WTC11 (cell line): ENCODE measurements around the gene KCNK3. TPM values are rescaled to one million over a fixed set of nuclear protein-coding genes. Genes with fewer than 3 reads are reported as not detected.

Experiments
- ATAC-seq: fragments of 200-7000 bp; cut with Tn5 transposase; 2 replicates; pipeline ENCODE4 v1.10.0; 2021; ENCODE audit warnings: mild to moderate bottlenecking, moderate library complexity
- CTCF ChIA-PET: fragments of 300-600 bp; sonication (Branson Sonifier 250); formaldehyde crosslinking; loops from one replicate; lab custom pipeline; 2021; ENCODE audit warnings: antibody characterized with exemption; lab: Charles Lee
- POLR2A ChIA-PET: fragments of 350-600 bp; sonication (Branson Sonifier 250); formaldehyde crosslinking; loops from one replicate; lab custom pipeline; 2021; ENCODE audit warnings: antibody characterized with exemption; lab: Charles Lee
- DNase-seq: peaks from one replicate; pipeline ENCODE4 v3.0.0; 2021; ENCODE audit warnings: low spot score
- H3K27ac Mint-ChIP-seq: 2 replicates; pipeline ENCODE4 v1.8.0; 2021; ENCODE audit warnings: mixed read lengths
- H3K27me3 Mint-ChIP-seq: 2 replicates; pipeline ENCODE4 v1.8.0; 2021; ENCODE audit warnings: low read depth, mild to moderate bottlenecking, moderate library complexity, mixed read lengths
- H3K36me3 Mint-ChIP-seq: 2 replicates; pipeline ENCODE4 v1.8.0; 2021; ENCODE audit warnings: mixed read lengths
- H3K4me1 Mint-ChIP-seq: 2 replicates; pipeline ENCODE4 v1.8.0; 2022; ENCODE audit warnings: mixed read lengths
- H3K4me3 Mint-ChIP-seq: 2 replicates; pipeline ENCODE4 v1.8.0; 2021; ENCODE audit warnings: mild to moderate bottlenecking, moderate library complexity, mixed read lengths
- H3K9me3 Mint-ChIP-seq: 2 replicates; pipeline ENCODE4 v1.8.0; 2021; ENCODE audit warnings: mixed read lengths
- ESRRA ChIP-seq: sonication (generic); formaldehyde crosslinking; IDR thresholded peaks from 2 replicates; pipeline ENCODE4 v1.8.1; 2022; ENCODE audit warnings: mild to moderate bottlenecking, missing genetic modification reagents, borderline replicate concordance
- GTF2I ChIP-seq: fragments of 250-450 bp; sonication (Bioruptor Pico); conservative IDR thresholded peaks from 2 replicates; pipeline ENCODE4 v1.4.0; 2021; ENCODE audit warnings: mild to moderate bottlenecking
- HMGA2 ChIP-seq: fragments of 250-450 bp; sonication (Bioruptor Pico); IDR thresholded peaks from 2 replicates; pipeline ENCODE4 v1.4.0; 2021; ENCODE audit warnings: mild to moderate bottlenecking, moderate library complexity
- JUN ChIP-seq: sonication (generic); formaldehyde crosslinking; IDR thresholded peaks from 2 replicates; pipeline ENCODE4 v1.8.0; 2023; ENCODE audit warnings: mild to moderate bottlenecking, missing genetic modification reagents
- KAT7 ChIP-seq: sonication (generic); formaldehyde crosslinking; IDR thresholded peaks from 2 replicates; pipeline ENCODE4 v1.8.1; 2023; ENCODE audit warnings: missing genetic modification reagents, mild to moderate bottlenecking, borderline replicate concordance
- MYBL2 ChIP-seq: sonication (generic); formaldehyde crosslinking; IDR thresholded peaks from 2 replicates; pipeline ENCODE4 v1.8.1; 2023; ENCODE audit warnings: mild to moderate bottlenecking, moderate library complexity, missing genetic modification reagents
- NFYB ChIP-seq: sonication (generic); formaldehyde crosslinking; conservative IDR thresholded peaks from 2 replicates; pipeline ENCODE4 v1.8.0; 2022; ENCODE audit warnings: low read depth, missing genetic modification reagents
- NR2C2 ChIP-seq: sonication (generic); formaldehyde crosslinking; IDR thresholded peaks from 2 replicates; pipeline ENCODE4 v1.8.0; 2022; ENCODE audit warnings: mild to moderate bottlenecking, missing genetic modification reagents
- RORB ChIP-seq: fragments of 250-450 bp; sonication (Bioruptor Pico); IDR thresholded peaks from 2 replicates; pipeline ENCODE4 v1.9.0; 2021; ENCODE audit warnings: mild to moderate bottlenecking
- TEAD1 ChIP-seq: sonication (generic); formaldehyde crosslinking; IDR thresholded peaks from 2 replicates; pipeline ENCODE4 v1.8.0; 2022; ENCODE audit warnings: mild to moderate bottlenecking, missing genetic modification reagents
- ZNF121 ChIP-seq: sonication (generic); formaldehyde crosslinking; IDR thresholded peaks from 2 replicates; pipeline ENCODE4 v1.8.0; 2023; ENCODE audit warnings: missing genetic modification reagents
- total RNA-seq: library from RNA; stranded (reverse); gene quantifications from 3 replicates; pipeline ENCODE4 v1.2.3, GENCODE V29; 2021
- TF ChIP-seq, protein P1 (sequence below): sonication (generic); formaldehyde crosslinking; IDR thresholded peaks from 2 replicates; pipeline ENCODE4 v1.8.0; 2023; ENCODE audit warnings: mild to moderate bottlenecking, missing genetic modification reagents
- TF ChIP-seq, protein P2 (sequence below): sonication (generic); formaldehyde crosslinking; IDR thresholded peaks from 2 replicates; pipeline ENCODE4 v1.8.1; 2022; ENCODE audit warnings: low read depth, missing genetic modification reagents, borderline replicate concordance
- TF ChIP-seq, protein P3 (sequence below): fragments of 250-450 bp; sonication (Bioruptor Pico); IDR thresholded peaks from 2 replicates; pipeline ENCODE4 v1.9.0; 2021; ENCODE audit warnings: mild to moderate bottlenecking, borderline replicate concordance
- TF ChIP-seq, protein P4 (sequence below): sonication (generic); formaldehyde crosslinking; IDR thresholded peaks from 2 replicates; pipeline ENCODE4 v1.8.0; 2022; ENCODE audit warnings: mild to moderate bottlenecking, missing genetic modification reagents
- TF ChIP-seq, protein P5 (sequence below): sonication (generic); formaldehyde crosslinking; conservative IDR thresholded peaks from 2 replicates; pipeline ENCODE4 v1.8.1; 2022; ENCODE audit warnings: mild to moderate bottlenecking, missing genetic modification reagents
- TF ChIP-seq, protein P6 (sequence below): sonication (generic); formaldehyde crosslinking; IDR thresholded peaks from 2 replicates; pipeline ENCODE4 v1.8.0; 2022; ENCODE audit warnings: missing genetic modification reagents
- TF ChIP-seq, protein P7 (sequence below): sonication (generic); formaldehyde crosslinking; IDR thresholded peaks from 2 replicates; pipeline ENCODE4 v1.8.1; 2022; ENCODE audit warnings: mild to moderate bottlenecking, moderate library complexity, missing genetic modification reagents

KCNK3 gene
- total RNA-seq, 1 experiment from 2014 or later, result 0.22 TPM

DNA sequence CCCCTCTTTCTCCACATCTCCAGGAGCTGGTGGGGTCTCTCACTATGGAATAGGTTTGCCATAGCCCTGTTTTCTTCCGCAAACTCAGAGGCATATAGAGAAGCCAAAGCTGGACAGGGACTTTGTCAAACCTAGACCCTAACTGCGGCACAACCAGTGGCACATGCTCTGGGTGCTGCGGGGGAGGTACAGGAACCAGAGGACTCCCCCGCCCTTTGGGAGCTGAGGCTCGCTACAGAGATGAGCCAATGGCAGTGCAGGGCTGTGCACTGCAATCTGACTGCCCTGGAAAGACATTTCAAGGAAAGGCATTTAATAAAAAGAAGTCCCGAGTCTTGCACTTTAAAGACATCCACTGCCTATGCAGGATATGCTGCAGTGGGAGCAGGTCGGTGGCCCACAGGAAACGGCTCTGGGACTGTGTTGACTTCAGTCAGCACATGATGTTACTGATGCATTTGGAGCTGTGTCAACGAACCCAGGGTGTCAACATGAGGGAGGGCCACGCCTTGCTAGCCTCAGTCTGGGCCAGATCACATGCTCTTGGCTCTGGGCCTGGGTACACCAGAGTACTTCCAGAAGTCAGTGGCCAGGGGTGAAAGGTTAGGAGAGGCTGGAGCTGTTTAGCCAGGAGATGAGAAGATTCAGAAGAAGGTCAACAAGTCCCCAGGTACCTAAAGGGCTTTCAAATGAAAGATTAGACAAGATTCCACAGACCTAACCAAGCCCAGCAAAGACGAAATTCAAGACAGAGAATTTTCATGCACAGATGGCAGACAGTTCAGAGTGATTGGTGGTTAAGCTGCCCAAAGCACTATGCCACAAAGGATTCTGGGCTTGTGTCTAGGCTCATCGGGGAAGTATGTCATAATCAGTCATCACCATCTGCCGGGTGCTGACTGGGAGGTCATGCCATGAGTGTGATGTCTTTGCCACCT lies 79.8 kb downstream of the KCNK3 start:
- Mint-ChIP-seq H3K4me3 (no peak overlapping the region), H3K27ac (no peak overlapping the region; the same call in 1 of the 2 replicates), H3K36me3 (no peaks in the 10 kb centered on the region), H3K4me1 (no peaks in the 10 kb centered on the region), H3K9me3 (no peaks in the 10 kb centered on the region), H3K27me3 (no peaks in the 10 kb centered on the region)
- TF ChIP-seq, protein P1, sequence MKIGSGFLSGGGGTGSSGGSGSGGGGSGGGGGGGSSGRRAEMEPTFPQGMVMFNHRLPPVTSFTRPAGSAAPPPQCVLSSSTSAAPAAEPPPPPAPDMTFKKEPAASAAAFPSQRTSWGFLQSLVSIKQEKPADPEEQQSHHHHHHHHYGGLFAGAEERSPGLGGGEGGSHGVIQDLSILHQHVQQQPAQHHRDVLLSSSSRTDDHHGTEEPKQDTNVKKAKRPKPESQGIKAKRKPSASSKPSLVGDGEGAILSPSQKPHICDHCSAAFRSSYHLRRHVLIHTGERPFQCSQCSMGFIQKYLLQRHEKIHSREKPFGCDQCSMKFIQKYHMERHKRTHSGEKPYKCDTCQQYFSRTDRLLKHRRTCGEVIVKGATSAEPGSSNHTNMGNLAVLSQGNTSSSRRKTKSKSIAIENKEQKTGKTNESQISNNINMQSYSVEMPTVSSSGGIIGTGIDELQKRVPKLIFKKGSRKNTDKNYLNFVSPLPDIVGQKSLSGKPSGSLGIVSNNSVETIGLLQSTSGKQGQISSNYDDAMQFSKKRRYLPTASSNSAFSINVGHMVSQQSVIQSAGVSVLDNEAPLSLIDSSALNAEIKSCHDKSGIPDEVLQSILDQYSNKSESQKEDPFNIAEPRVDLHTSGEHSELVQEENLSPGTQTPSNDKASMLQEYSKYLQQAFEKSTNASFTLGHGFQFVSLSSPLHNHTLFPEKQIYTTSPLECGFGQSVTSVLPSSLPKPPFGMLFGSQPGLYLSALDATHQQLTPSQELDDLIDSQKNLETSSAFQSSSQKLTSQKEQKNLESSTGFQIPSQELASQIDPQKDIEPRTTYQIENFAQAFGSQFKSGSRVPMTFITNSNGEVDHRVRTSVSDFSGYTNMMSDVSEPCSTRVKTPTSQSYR (CRISPR knock-in tag), result no peak
- TF ChIP-seq NFYB (CRISPR knock-in tag), result no peak
- TF ChIP-seq TEAD1 (CRISPR knock-in tag), result no peak
- TF ChIP-seq MYBL2 (CRISPR knock-in tag), result no peak
- TF ChIP-seq HMGA2 (CRISPR knock-in tag), result no peak
- no peak for TF ChIP-seq GTF2I (CRISPR knock-in tag)
- no peak for TF ChIP-seq KAT7
- DNase-seq, result no peak
- CTCF ChIA-PET, result no interaction called here
- ATAC-seq, result no peak
- POLR2A ChIA-PET, result interaction anchor here (1.1 kb wide), 1 partner anchor 13 kb away, joined by 3 read pairs; the partner anchor contains the start of gene CENPA

DNA sequence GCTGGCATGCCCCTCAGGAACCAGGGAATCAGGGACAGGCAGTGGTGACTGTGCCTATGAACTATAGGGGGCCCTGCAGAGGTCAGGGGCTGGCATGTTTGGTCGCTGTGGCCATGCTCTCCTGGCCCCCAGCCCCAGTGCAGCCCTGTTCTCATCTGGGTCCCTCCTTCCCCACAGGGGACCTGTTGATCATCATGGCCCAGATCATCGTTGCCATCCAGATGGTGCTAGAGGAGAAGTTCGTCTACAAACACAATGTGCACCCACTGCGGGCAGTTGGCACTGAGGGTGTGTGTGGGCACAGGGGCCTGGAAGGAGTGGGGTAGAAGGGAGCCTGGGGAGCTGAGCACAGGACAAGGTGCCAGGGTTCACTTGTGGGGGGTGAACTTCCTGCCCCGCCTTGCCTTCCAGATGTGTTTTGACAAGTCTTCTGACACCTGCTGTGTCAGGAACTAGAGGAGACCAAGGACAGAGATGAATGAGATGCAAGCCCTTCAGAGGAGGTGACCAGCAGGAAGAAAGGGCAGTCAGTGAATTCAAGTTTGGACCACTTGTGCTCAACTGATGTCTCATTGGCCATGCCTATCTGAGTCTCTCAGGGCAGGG lies 83.8 kb downstream of the KCNK3 start:
- no peaks in the 10 kb centered on the region for H3K4me1 Mint-ChIP-seq
- ChIA-PET CTCF (no interaction called here), POLR2A (no interaction called here)
- DNase-seq (no peak), ATAC-seq (no peak)
- no peaks in the 10 kb centered on the region for H3K9me3 Mint-ChIP-seq
- H3K36me3 Mint-ChIP-seq, result peaks cover 7% of the 10 kb centered on the region; the same call in 1 of the 2 replicates
- no peak overlapping the region for H3K27ac Mint-ChIP-seq
- no peaks in the 10 kb centered on the region for H3K27me3 Mint-ChIP-seq
- H3K4me3 Mint-ChIP-seq, result no peak overlapping the region
- TF ChIP-seq ZNF121 (CRISPR knock-in tag) (no peak), JUN (no peak), RORB (CRISPR knock-in tag) (no peak), HMGA2 (CRISPR knock-in tag) (no peak), NR2C2 (no peak), ESRRA (CRISPR knock-in tag) (no peak)
- TF ChIP-seq, protein P2, sequence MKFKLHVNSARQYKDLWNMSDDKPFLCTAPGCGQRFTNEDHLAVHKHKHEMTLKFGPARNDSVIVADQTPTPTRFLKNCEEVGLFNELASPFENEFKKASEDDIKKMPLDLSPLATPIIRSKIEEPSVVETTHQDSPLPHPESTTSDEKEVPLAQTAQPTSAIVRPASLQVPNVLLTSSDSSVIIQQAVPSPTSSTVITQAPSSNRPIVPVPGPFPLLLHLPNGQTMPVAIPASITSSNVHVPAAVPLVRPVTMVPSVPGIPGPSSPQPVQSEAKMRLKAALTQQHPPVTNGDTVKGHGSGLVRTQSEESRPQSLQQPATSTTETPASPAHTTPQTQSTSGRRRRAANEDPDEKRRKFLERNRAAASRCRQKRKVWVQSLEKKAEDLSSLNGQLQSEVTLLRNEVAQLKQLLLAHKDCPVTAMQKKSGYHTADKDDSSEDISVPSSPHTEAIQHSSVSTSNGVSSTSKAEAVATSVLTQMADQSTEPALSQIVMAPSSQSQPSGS (CRISPR knock-in tag), result no peak
- TF ChIP-seq, protein P3, sequence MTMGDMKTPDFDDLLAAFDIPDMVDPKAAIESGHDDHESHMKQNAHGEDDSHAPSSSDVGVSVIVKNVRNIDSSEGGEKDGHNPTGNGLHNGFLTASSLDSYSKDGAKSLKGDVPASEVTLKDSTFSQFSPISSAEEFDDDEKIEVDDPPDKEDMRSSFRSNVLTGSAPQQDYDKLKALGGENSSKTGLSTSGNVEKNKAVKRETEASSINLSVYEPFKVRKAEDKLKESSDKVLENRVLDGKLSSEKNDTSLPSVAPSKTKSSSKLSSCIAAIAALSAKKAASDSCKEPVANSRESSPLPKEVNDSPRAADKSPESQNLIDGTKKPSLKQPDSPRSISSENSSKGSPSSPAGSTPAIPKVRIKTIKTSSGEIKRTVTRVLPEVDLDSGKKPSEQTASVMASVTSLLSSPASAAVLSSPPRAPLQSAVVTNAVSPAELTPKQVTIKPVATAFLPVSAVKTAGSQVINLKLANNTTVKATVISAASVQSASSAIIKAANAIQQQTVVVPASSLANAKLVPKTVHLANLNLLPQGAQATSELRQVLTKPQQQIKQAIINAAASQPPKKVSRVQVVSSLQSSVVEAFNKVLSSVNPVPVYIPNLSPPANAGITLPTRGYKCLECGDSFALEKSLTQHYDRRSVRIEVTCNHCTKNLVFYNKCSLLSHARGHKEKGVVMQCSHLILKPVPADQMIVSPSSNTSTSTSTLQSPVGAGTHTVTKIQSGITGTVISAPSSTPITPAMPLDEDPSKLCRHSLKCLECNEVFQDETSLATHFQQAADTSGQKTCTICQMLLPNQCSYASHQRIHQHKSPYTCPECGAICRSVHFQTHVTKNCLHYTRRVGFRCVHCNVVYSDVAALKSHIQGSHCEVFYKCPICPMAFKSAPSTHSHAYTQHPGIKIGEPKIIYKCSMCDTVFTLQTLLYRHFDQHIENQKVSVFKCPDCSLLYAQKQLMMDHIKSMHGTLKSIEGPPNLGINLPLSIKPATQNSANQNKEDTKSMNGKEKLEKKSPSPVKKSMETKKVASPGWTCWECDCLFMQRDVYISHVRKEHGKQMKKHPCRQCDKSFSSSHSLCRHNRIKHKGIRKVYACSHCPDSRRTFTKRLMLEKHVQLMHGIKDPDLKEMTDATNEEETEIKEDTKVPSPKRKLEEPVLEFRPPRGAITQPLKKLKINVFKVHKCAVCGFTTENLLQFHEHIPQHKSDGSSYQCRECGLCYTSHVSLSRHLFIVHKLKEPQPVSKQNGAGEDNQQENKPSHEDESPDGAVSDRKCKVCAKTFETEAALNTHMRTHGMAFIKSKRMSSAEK (CRISPR knock-in tag), result no peak
- TF ChIP-seq, protein P4, sequence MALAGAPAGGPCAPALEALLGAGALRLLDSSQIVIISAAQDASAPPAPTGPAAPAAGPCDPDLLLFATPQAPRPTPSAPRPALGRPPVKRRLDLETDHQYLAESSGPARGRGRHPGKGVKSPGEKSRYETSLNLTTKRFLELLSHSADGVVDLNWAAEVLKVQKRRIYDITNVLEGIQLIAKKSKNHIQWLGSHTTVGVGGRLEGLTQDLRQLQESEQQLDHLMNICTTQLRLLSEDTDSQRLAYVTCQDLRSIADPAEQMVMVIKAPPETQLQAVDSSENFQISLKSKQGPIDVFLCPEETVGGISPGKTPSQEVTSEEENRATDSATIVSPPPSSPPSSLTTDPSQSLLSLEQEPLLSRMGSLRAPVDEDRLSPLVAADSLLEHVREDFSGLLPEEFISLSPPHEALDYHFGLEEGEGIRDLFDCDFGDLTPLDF (CRISPR knock-in tag), result no peak
- TF ChIP-seq, protein P5, sequence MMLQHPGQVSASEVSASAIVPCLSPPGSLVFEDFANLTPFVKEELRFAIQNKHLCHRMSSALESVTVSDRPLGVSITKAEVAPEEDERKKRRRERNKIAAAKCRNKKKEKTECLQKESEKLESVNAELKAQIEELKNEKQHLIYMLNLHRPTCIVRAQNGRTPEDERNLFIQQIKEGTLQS (CRISPR knock-in tag), result no peak
- TF ChIP-seq, protein P6, sequence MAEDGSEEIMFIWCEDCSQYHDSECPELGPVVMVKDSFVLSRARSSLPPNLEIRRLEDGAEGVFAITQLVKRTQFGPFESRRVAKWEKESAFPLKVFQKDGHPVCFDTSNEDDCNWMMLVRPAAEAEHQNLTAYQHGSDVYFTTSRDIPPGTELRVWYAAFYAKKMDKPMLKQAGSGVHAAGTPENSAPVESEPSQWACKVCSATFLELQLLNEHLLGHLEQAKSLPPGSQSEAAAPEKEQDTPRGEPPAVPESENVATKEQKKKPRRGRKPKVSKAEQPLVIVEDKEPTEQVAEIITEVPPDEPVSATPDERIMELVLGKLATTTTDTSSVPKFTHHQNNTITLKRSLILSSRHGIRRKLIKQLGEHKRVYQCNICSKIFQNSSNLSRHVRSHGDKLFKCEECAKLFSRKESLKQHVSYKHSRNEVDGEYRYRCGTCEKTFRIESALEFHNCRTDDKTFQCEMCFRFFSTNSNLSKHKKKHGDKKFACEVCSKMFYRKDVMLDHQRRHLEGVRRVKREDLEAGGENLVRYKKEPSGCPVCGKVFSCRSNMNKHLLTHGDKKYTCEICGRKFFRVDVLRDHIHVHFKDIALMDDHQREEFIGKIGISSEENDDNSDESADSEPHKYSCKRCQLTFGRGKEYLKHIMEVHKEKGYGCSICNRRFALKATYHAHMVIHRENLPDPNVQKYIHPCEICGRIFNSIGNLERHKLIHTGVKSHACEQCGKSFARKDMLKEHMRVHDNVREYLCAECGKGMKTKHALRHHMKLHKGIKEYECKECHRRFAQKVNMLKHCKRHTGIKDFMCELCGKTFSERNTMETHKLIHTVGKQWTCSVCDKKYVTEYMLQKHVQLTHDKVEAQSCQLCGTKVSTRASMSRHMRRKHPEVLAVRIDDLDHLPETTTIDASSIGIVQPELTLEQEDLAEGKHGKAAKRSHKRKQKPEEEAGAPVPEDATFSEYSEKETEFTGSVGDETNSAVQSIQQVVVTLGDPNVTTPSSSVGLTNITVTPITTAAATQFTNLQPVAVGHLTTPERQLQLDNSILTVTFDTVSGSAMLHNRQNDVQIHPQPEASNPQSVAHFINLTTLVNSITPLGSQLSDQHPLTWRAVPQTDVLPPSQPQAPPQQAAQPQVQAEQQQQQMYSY (CRISPR knock-in tag), result no peak
- TF ChIP-seq, protein P7, sequence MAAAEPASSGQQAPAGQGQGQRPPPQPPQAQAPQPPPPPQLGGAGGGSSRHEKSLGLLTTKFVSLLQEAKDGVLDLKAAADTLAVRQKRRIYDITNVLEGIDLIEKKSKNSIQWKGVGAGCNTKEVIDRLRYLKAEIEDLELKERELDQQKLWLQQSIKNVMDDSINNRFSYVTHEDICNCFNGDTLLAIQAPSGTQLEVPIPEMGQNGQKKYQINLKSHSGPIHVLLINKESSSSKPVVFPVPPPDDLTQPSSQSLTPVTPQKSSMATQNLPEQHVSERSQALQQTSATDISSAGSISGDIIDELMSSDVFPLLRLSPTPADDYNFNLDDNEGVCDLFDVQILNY (CRISPR knock-in tag), result no peak
